ENCODE results near the gene GRIPAP1.
A peak's percentile ranks its signal among the peaks of the same experiment; 100 is the strongest.

The GRIPAP1 gene

DNA sequence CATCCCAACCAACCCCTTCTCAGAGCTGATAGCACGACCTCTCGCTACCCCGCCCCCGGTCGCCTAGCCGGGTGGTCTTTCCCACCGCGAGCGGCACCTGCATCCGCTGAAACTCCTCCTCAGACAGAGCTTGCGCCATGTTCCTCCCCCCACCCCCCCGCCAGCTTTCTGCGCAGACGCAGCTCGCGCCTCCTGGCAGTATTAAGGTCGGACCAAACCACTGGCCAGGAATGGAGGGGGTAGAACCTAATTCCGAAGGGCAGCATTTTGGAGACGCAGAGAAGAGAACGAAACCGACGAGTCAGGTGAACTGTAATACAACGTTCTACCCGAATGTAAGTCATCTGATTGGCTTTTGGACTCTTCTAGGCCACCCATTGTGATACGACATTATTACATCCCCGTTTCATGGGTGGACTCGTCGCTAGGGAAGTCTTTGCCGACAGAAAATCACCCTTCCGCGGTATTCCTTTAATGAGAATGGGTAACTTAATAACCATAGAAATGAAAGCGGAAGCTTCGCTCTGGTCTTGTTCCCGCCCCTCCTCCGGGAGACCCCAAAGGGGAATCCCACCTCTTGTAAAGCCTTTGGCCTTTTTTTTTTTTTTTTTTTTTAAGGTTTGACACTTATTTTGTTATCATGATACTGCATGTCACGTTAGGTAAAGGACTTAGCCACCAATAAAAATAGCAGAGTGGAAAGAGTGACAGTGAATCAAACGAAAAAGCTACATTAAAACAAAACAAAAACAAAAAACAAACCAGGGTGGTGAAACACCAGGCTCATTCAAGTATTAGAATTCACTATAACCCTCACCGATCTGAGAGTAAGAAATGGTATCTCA lies at the start of gene GRIPAP1:
GRIPAP1 (minus strand) TSS at position 174 of the 845 bp plus-strand sequence; CDS start at position 139, 35 bp downstream.
- peak; percentile 89 to 92 (median 92) for DNase-seq

DNA sequence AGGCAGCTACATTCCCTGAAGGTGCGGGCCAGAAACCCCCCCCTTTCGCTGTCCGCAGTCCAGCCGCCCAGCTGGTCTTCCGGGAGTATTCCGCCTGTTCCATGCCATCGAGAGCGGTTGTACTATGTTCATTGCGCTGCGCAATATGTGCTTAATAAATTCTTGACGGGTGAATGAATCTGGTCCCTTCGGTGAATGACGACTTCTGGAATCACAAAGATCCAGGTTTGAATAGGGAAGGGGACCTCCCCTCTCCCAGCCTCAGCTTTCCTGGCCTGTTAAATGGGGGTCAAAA lies 41.9 kb upstream of the GRIPAP1 start:
- no peak for DNase-seq

- DNase-seq = peak; percentile 96 to 97 (median 97)
These were observed 41.3 kb upstream of the GRIPAP1 start, which contains the start of gene TFE3 for GRCh38 chrX:49043220-49043986. Gene TFE3 (minus strand): TSS chrX:49043357. CDS start chrX:49043226, 131 bp downstream.

GRCh38 chrX:49042581-49043219 lies 40.6 kb upstream of the GRIPAP1 start:
- DNase-seq = no peak

DNA sequence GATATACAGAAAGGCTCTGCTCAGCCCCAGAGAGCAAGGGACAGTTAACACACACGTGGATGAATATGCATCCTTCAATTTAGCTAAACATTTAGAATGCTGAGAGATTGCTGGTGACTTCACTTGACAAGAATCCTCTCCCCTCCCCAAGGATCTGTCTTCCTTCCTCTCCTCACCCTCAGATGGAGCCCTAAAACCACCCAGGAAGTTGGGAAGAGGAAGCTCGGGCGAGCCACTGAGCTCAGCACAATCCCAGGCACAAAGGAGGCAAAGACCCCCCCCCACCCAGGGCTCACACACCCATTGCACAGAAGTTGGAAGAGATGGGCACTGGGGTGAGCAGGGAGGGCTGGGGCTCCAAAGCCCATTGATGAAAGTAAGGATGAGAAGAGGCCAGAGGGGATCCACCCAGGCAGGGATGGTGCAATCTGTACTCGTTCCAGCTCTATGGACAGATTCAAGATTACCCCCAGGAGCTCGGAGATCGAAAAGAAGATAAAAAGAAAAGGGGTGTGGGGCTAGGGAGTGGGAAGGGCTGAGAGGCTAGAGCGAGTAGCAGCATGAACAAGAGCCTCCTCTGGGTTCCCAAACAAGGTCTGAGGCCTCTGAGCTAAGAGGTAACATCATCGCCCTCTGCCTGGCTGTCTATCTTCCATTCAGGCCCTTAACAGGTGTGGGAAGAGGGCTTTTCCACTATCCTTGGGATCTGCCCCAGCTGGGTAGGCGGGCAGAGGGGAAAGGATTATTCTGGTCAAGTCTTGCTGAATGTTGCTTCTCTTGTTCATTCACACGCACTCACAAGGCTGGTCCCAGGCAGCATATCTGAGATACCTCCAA lies 39.9 kb upstream of the GRIPAP1 start:
- peak; percentile 31 to 47 (median 38) for DNase-seq

DNA sequence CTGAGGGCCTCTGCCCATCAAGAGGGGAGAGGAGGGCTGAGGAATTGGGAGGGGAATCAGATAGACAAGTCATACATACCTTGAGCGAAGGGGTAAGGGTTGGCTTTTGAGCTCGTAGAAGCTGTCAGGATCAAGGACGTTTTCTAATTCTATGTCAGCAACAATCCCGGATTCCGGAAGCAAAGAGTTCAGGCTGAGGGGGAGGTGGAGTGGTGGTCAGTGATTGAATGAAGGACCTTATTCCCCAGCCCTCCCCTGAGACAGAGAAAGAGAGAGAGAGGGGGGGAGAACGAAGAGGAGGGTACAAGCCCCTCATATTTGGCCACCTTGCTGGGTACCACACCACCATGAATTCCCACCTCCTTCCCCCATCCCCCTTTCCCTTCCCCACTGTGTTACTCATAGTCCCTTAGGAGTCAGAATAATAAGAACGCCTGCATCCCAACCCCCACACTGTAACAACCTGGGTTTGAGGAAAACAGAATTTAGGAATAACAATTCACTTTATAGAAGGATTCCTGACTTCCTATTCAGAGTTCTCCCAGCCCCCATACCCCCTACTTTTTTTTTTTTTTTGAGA lies 38.4 kb upstream of the GRIPAP1 start:
- no peak for DNase-seq

DNA sequence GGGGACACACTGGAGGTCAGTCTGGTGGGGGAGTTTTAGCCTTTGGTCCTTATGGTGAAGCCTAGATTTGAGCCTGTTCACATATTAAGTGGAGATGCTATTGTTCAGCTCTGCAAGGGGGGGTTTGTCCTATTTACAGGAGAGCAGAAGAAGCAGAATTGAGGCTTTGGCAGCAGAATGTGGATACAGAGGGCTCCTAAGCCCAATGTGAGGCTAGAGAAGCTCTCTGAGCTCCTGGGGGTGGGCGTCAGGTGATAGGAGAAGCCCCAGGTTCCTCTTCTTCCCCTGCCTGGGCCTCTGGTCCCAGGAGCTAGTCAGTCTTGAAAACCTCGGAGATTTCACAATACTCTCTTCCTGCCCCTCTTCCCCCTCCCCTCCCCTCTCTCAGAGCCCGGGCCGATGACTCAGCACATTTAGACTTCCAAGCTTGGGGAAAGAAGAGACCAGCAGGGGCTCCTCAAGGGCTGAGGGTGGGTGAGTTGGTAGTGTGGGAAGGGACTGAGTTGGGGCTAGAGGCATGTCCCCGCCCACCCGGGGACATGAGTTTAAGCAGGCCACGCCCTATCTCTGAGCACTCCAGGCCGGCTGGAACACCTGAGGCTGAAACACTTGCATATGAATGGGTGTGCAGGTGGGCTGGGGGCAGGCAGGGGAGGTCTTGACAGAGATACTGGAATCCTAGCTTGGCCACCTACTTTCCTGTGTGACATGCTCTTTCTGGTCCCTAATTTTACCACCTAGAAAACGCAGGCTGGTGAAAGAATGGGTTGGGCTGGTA lies 37.7 kb upstream of the GRIPAP1 start:
- DNase-seq = peak; percentile 78 to 82 (median 79)

DNA sequence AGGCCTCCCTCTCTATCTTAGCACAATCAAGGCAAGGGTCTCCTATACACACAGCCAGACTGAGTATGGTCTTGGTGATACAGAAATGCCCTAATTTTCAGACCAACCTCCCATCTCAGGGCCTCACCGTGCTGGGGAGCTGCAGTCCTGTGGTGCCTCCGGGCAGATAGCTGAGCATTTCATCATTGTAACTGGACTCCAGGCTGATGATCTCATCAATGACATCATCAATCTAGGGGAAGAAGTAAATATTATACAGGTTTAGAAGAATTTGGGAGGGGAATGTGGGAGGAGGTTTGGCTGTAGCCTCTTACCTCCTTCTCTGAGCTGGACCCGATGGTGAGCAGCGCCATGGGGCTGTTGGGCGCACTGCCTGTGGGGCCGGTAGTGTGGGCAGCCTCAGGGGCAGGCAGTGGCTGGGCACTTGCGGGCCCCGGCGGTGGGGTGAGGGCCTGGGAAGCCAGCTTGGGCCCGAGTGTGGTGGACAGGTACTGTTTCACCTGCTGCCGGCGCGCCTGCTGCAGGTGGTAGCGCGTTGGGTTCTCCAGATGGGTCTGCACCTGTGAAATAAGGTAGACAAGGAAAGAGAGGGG lies 35.9 kb upstream of the GRIPAP1 start:
- peak; percentile 21 to 24 (median 23) for DNase-seq

- no peak for DNase-seq
These were observed 28.2 kb upstream of the GRIPAP1 start for GRCh38 chrX:49030283-49030682.

DNA sequence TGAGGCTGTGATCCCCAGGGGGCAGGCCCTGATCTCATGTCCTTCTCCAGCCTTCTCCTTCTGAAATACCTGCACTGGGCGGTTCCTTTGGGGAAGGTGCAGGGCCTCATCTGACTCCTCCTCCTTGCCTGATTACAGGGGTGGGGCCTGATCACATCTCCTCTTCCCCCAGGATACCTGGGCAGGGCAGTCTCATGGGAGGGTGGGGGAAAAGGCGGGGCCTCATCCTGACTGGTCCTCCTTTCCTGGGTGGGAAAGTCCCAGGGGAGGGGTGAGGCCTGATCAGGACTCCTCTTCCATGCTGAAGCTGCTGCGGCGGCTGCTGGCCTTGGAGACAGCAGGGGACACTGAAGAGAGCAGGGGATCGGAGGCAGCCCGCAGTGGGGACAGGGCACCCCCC lies 27.8 kb upstream of the GRIPAP1 start:
- DNase-seq = no peak

- no peak for DNase-seq
These were observed 17.7 kb upstream of the GRIPAP1 start for GRCh38 chrX:49019599-49020249.

- no peak for DNase-seq
These were observed 17.0 kb upstream of the GRIPAP1 start for GRCh38 chrX:49019050-49019449.

DNA sequence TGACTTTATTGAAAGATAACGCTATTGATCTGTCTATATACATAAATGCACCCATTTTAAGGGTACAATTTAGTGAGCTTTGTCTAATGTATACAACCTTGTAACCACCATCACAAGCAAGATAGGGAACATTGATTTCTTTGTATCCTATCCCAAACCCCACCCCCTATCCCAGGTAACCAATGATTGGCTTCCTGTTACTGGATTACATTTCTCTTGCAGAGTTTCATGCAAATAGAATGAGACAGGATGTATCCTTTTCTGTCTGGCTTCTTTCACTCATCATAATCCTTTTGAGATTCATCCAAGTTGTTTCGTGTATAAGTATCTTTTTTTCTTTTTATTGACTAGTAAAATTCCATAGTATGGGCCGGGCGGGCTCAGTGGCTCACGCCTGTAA lies 1.6 kb upstream of the GRIPAP1 start:
- no peak for DNase-seq

DNA sequence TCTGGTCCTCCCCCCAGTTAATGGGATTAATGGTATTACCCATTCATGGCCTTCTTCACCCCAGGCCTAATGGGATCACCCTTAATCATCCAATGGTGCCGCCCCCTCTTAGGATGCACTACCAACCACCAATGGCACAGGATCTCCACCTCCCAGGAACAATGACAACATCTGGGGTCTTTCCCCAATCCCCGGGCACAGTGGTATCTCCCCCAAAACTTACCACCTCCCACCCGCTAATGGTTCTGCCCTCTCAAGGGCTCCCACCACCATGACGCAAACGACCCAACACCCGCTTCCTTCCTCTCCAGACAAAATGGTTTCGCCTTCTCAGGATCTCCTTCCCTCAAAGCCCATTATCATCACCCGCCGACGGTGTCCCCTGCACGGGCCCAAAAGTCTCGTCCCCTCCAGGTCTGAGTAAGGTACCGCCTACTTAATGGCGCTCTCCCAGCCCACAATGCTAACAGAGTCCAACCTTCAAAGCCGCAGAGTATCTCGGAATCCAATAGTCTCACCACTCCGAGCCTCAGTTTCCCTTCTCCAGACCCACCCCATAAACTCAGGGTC lies 458 bp downstream of the GRIPAP1 start:
- peak; percentile 77 to 88 (median 87) for DNase-seq

GRCh38 chrX:49000636-49001035 lies 1.4 kb downstream of the GRIPAP1 start:
- peak; percentile 35 to 58 (median 36) for DNase-seq

GRCh38 chrX:48999030-48999429 lies 3.0 kb downstream of the GRIPAP1 start:
- no peak for DNase-seq

GRCh38 chrX:48998391-48998790 lies 3.7 kb downstream of the GRIPAP1 start:
- DNase-seq = peak; percentile 7 to 22 (median 22)

- no peak for DNase-seq
These were observed 4.2 kb downstream of the GRIPAP1 start for GRCh38 chrX:48997865-48998264.

DNA sequence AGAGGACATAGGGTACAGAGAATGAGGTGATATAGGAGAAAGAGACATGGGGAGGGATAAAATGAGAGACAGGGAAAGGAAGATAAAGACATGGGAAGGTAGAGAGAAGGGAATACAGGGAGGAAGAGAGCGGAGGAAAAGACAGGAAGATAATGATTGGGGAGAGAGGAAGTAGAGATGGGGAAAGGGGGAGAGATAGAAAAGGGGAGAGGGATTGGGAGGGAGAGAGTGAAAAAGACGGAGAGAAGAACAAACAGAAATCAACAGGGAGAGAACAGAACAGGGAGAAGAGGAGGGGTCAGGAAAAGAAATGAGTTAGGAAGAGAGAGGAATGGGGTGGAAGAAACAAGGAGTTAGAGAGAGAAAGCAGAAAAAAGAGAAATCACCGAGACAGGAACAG lies 4.6 kb downstream of the GRIPAP1 start:
- DNase-seq = no peak

DNA sequence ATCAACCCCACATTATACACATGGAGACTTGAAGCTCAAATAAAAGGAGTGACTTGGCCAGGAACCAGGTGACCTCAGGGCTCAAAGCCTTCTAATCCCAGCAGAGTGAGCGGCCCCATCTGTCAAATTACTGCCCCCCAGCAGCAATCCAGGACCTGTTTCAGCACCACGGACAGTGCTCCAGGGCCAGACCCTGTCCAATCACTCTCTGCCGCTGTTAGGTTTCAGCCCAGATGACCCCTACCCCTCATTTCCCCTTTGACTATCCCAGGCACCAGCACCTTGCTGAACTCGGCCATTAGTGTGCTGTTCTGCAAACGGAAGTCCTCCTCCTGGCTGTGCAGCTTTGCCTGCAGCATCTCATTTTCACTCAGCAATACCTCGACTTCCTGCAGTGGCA lies 5.1 kb downstream of the GRIPAP1 start:
- DNase-seq = no peak

Measured in suppressor macrophage treated with lipopolysaccharide for 1 hour (primary cell).